Measurements from ENCODE around the gene TEKT5.
"Not testable (repeated sequence)": the region's sequence is repeated elsewhere in the genome, so short reads cannot be mapped to it uniquely, and the experiment has no call there.

- TF ChIP-seq GABPA (IDR thresholded peaks at IDR 0.05 in 1 of 2, conservative IDR thresholded peaks at IDR 0.05 in 1 of 2); TAF1 (conservative IDR thresholded peaks at IDR 0.05); NR2F2 (IDR thresholded peaks at IDR 0.05); HNF4G (IDR thresholded peaks at IDR 0.05); FOXA1 (IDR thresholded peaks at IDR 0.05); JUND (IDR thresholded peaks at IDR 0.05); RAD21 (IDR thresholded peaks at IDR 0.05); EGR1 (IDR thresholded peaks at IDR 0.05; ENCODE audit: low read depth in 2 of 2): not testable (repeated sequence)
- TF ChIP-seq, protein P1, sequence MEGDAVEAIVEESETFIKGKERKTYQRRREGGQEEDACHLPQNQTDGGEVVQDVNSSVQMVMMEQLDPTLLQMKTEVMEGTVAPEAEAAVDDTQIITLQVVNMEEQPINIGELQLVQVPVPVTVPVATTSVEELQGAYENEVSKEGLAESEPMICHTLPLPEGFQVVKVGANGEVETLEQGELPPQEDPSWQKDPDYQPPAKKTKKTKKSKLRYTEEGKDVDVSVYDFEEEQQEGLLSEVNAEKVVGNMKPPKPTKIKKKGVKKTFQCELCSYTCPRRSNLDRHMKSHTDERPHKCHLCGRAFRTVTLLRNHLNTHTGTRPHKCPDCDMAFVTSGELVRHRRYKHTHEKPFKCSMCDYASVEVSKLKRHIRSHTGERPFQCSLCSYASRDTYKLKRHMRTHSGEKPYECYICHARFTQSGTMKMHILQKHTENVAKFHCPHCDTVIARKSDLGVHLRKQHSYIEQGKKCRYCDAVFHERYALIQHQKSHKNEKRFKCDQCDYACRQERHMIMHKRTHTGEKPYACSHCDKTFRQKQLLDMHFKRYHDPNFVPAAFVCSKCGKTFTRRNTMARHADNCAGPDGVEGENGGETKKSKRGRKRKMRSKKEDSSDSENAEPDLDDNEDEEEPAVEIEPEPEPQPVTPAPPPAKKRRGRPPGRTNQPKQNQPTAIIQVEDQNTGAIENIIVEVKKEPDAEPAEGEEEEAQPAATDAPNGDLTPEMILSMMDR (IDR thresholded peaks at IDR 0.05; ENCODE audit: low read depth, low read length, missing input control): not testable (repeated sequence)
- TF ChIP-seq, protein P2, sequence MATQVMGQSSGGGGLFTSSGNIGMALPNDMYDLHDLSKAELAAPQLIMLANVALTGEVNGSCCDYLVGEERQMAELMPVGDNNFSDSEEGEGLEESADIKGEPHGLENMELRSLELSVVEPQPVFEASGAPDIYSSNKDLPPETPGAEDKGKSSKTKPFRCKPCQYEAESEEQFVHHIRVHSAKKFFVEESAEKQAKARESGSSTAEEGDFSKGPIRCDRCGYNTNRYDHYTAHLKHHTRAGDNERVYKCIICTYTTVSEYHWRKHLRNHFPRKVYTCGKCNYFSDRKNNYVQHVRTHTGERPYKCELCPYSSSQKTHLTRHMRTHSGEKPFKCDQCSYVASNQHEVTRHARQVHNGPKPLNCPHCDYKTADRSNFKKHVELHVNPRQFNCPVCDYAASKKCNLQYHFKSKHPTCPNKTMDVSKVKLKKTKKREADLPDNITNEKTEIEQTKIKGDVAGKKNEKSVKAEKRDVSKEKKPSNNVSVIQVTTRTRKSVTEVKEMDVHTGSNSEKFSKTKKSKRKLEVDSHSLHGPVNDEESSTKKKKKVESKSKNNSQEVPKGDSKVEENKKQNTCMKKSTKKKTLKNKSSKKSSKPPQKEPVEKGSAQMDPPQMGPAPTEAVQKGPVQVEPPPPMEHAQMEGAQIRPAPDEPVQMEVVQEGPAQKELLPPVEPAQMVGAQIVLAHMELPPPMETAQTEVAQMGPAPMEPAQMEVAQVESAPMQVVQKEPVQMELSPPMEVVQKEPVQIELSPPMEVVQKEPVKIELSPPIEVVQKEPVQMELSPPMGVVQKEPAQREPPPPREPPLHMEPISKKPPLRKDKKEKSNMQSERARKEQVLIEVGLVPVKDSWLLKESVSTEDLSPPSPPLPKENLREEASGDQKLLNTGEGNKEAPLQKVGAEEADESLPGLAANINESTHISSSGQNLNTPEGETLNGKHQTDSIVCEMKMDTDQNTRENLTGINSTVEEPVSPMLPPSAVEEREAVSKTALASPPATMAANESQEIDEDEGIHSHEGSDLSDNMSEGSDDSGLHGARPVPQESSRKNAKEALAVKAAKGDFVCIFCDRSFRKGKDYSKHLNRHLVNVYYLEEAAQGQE (IDR thresholded peaks at IDR 0.05): not testable (repeated sequence)
Observed at GRCh38 chr16:10621216-10621949, 73.3 kb downstream of the TEKT5 start.

All from liver (tissue), 3 donors.